HepG2 (cell line): Measurements from ENCODE around the gene EGFLAM. TPM values are rescaled to one million over a fixed set of nuclear protein-coding genes. Genes with fewer than 3 reads are reported as not detected.

Experiments
- ATAC-seq: fragments of 200-7000 bp; cut with Tn5 transposase; 3 replicates; pipeline ENCODE4 v1.9.1; 2020; ENCODE audit warnings: mild to moderate bottlenecking, moderate library complexity
- BruUV-seq: library from RNA; stranded (reverse); fragments of 400-500 nt; replicated peaks from 2 replicates; lab custom pipeline; 2021; lab: Mats Ljungman, UMichigan
- CTCF ChIA-PET: fragments of 300-600 bp; formaldehyde crosslinking; extraction: SDS; loops from one replicate; lab custom pipeline; 2021; ENCODE audit warnings: low total read pairs, inconsistent platforms, low intra/inter-chr PET ratio; lab: Yijun Ruan, JAX
- POLR2A ChIA-PET: fragments of 350-600 bp; sonication (Branson Sonifier 250); formaldehyde crosslinking; loops from one replicate; lab custom pipeline; 2020; ENCODE audit warnings: antibody characterized with exemption, inconsistent platforms; lab: Yijun Ruan, JAX
- DNase-seq: peaks from one replicate; pipeline ENCODE4 v3.0.0-alpha.2; 2015; ENCODE audit warnings: low spot score
- FAIRE-seq: peaks from 3 replicates; lab custom pipeline; 2011; peaks lifted over from hg19 to GRCh38; lab: Jason Lieb, UNC
- H2AFZ ChIP-seq: one replicate; pipeline ENCODE4 v1.6.1; 2011; ENCODE audit warnings: low read length, inconsistent platforms
- H3K27ac ChIP-seq: fragments of 300-600 bp; 3 replicates; pipeline ENCODE4 v1.8.0; 2011; ENCODE audit warnings: mixed run types, mild to moderate bottlenecking, mixed read lengths, low read length, inconsistent platforms; ENCODE audit not compliant: insufficient read depth; ENCODE audit errors: extremely low read length
- H3K27me3 ChIP-seq, 2 experiments: fragments of 200-600 bp in 1 of 2; 2 replicates in 1 of 2; 3 replicates in 1 of 2; pipeline versions ENCODE4 v1.6.0 to v1.8.0; 2011; ENCODE audit warnings: low read length in 2 of 2, mild to moderate bottlenecking in 2 of 2, moderate library complexity in 2 of 2, inconsistent platforms in 1 of 2; ENCODE audit not compliant: insufficient read depth in 2 of 2, control insufficient read depth in 1 of 2
- H3K36me3 ChIP-seq, 2 experiments: fragments of 200-600 bp in 1 of 2; replicated peaks in 1 of 2; 2 replicates in 1 of 2; 3 replicates in 1 of 2; pipeline versions ENCODE4 v1.5.1 to v1.8.0; 2011; ENCODE audit warnings: low read length in 2 of 2, inconsistent platforms in 1 of 2; ENCODE audit not compliant: insufficient read depth in 2 of 2, control insufficient read depth in 1 of 2
- H3K4me1 ChIP-seq: 2 replicates; pipeline ENCODE4 v1.5.1; 2012; ENCODE audit warnings: low read length, inconsistent platforms; ENCODE audit not compliant: insufficient read depth
- H3K4me2 ChIP-seq: 2 replicates; pipeline ENCODE4 v1.6.0; 2011; ENCODE audit warnings: low read depth, low read length, inconsistent platforms
- H3K4me3 ChIP-seq, 3 experiments: fragments of 200-600 bp in 1 of 3; sonication (generic), shearing (Covaris generic) in 1 of 3; replicated peaks in 1 of 3; 2 replicates each; pipeline ENCODE4 v1.5.1; 2011 to 2016; ENCODE audit warnings: low read length in 3 of 3, inconsistent platforms in 2 of 3, low read depth in 2 of 3, mild to moderate bottlenecking in 2 of 3, control low read depth in 1 of 3, mixed read lengths in 1 of 3; ENCODE audit not compliant: insufficient read depth in 1 of 3
- H3K79me2 ChIP-seq: one replicate; pipeline ENCODE4 v1.6.1; 2011; ENCODE audit warnings: low read length, inconsistent platforms; ENCODE audit not compliant: insufficient read depth
- H3K9ac ChIP-seq: 2 replicates; pipeline ENCODE4 v1.6.0; 2011; ENCODE audit warnings: mild to moderate bottlenecking, low read depth, low read length, inconsistent platforms; ENCODE audit not compliant: insufficient read depth
- H3K9me3 ChIP-seq: 2 replicates; pipeline ENCODE4 v1.5.1; 2012; ENCODE audit warnings: mild to moderate bottlenecking, low read length
- H4K20me1 ChIP-seq: 2 replicates; pipeline ENCODE4 v1.6.0; 2011; ENCODE audit warnings: inconsistent platforms, mild to moderate bottlenecking, low read length, moderate library complexity; ENCODE audit not compliant: insufficient read depth
- CEBPG ChIP-seq: IDR thresholded peaks from 2 replicates; pipeline ENCODE4 v1.6.1; 2016
- FOXO1 ChIP-seq: sonication (generic); formaldehyde crosslinking; IDR thresholded peaks from 2 replicates; pipeline ENCODE4 v1.4.0; 2020; ENCODE audit warnings: missing genetic modification reagents
- GLI4 ChIP-seq: sonication (generic); formaldehyde crosslinking; IDR thresholded peaks from 2 replicates; pipeline ENCODE4 v1.5.1; 2020; ENCODE audit warnings: missing genetic modification reagents, mild to moderate bottlenecking, moderate library complexity, borderline replicate concordance
- HHEX ChIP-seq: IDR thresholded peaks from 2 replicates; pipeline ENCODE4 v1.6.1; 2016; ENCODE audit warnings: control low read depth
- IRF2 ChIP-seq: IDR thresholded peaks from 2 replicates; pipeline ENCODE4 v1.6.1; 2018; ENCODE audit warnings: missing genetic modification reagents, missing compliant biosample characterization
- PHF5A ChIP-seq: IDR thresholded peaks from one replicate; pipeline ENCODE4 v1.6.1; 2018; ENCODE audit warnings: low read depth, missing genetic modification reagents; ENCODE audit not compliant: unreplicated experiment
- REPIN1 ChIP-seq: sonication (generic); formaldehyde crosslinking; IDR thresholded peaks from 2 replicates; pipeline ENCODE4 v1.8.0; 2022; ENCODE audit warnings: missing genetic modification reagents, low read depth, mild to moderate bottlenecking, borderline replicate concordance
- SETDB1 ChIP-seq: sonication (generic); formaldehyde crosslinking; IDR thresholded peaks from 2 replicates; pipeline ENCODE4 v1.5.1; 2020; ENCODE audit warnings: missing genetic modification reagents, mild to moderate bottlenecking, borderline replicate concordance
- THYN1 ChIP-seq: sonication (generic); formaldehyde crosslinking; IDR thresholded peaks from 2 replicates; pipeline ENCODE4 v1.8.1; 2023; ENCODE audit warnings: low read depth, mild to moderate bottlenecking, moderate library complexity, missing genetic modification reagents, borderline replicate concordance
- ZFP36L2 ChIP-seq: sonication (generic); formaldehyde crosslinking; IDR thresholded peaks from 2 replicates; pipeline ENCODE4 v1.4.0; 2020; ENCODE audit warnings: missing genetic modification reagents
- ZFP82 ChIP-seq: sonication (generic); formaldehyde crosslinking; IDR thresholded peaks from 2 replicates; pipeline ENCODE4 v1.5.1; 2020; ENCODE audit warnings: mild to moderate bottlenecking, missing genetic modification reagents, borderline replicate concordance
- ZNF18 ChIP-seq: sonication (generic); formaldehyde crosslinking; IDR thresholded peaks from 2 replicates; pipeline ENCODE4 v1.8.0; 2022; ENCODE audit warnings: mild to moderate bottlenecking, missing genetic modification reagents; ENCODE audit not compliant: insufficient replicate concordance
- ZNF577 ChIP-seq: sonication (generic); formaldehyde crosslinking; IDR thresholded peaks from 2 replicates; pipeline ENCODE4 v1.4.0; 2020; ENCODE audit warnings: mild to moderate bottlenecking, low read depth, missing genetic modification reagents, borderline replicate concordance
- ZNF614 ChIP-seq: IDR thresholded peaks from 2 replicates; pipeline ENCODE4 v1.6.1; 2018; ENCODE audit warnings: missing biosample characterization, missing genetic modification reagents, inconsistent platforms, borderline replicate concordance
- ZNF720 ChIP-seq: sonication (generic); formaldehyde crosslinking; IDR thresholded peaks from 2 replicates; pipeline ENCODE4 v1.4.0; 2020; ENCODE audit warnings: missing genetic modification reagents
- ZNF777 ChIP-seq: sonication (generic); formaldehyde crosslinking; IDR thresholded peaks from 2 replicates; pipeline ENCODE4 v1.4.0; 2020; ENCODE audit warnings: missing genetic modification reagents
- ZSCAN30 ChIP-seq: sonication (generic); formaldehyde crosslinking; IDR thresholded peaks from 2 replicates; pipeline ENCODE4 v1.5.0; 2020; ENCODE audit warnings: mild to moderate bottlenecking, missing genetic modification reagents
- WGBS: methylation state at CpG from one replicate; pipeline ENCODE4 v1.1.6; 2017; ENCODE audit warnings: low lambda C conversion rate; 5-methylcytosine and 5-hydroxymethylcytosine counted together
- in situ Hi-C: cut with HindIII; loops from 2 replicates; pipeline ENCODE4 v1.10.0; 2017; ENCODE audit warnings: low pct_unique_long_range_greater_than_20kb; ENCODE audit not compliant: extremely low pct_ligation_motif_present
- intact Hi-C: fragments of 100-400 bp; cut with micrococcal nuclease; formaldehyde crosslinking; loops from one replicate; pipeline ENCODE4 v1.10.0; 2022; ENCODE audit not compliant: unreplicated experiment
- polyA plus RNA-seq, 8 experiments: library from polyadenylated mRNA; depleted of rRNA in 3 of 8; stranded (reverse) in 7 of 8; unstranded in 1 of 8; fragments of >200 nt; fragmentation: Illumina TruSeq in 4 of 8; extraction: Trizol in 4 of 8; gene quantifications; 2 replicates each; pipeline versions ENCODE4 v1.2.1 to v1.2.3, GENCODE V29; 2011 to 2016; ENCODE audit warnings: low read depth in 4 of 8, missing spikeins in 1 of 8, mixed read lengths in 1 of 8; ENCODE audit not compliant: insufficient read depth in 1 of 8
- total RNA-seq, 5 experiments: library from RNA; depleted of rRNA; stranded (reverse); fragments of >200 nt; fragmentation: Illumina TruSeq; extraction: Trizol; gene quantifications; 2 replicates each; pipeline ENCODE4 v1.2.3, GENCODE V29; 2016; ENCODE audit warnings: low read depth in 1 of 5
- TF ChIP-seq, protein P1 (sequence below): sonication (generic); formaldehyde crosslinking; IDR thresholded peaks from 2 replicates; pipeline ENCODE4 v1.5.1; 2020; ENCODE audit warnings: missing genetic modification reagents, mild to moderate bottlenecking, borderline replicate concordance
- TF ChIP-seq, protein P2 (sequence below): sonication (generic); formaldehyde crosslinking; IDR thresholded peaks from 2 replicates; pipeline ENCODE4 v1.8.1; 2023; ENCODE audit warnings: mild to moderate bottlenecking, moderate library complexity, missing genetic modification reagents

EGFLAM gene
- total and polyA plus RNA-seq, 2 of the 13 experiments (the other 11 are each of a cell fraction or from before 2014, with no cell fraction given) = not detected

DNA sequence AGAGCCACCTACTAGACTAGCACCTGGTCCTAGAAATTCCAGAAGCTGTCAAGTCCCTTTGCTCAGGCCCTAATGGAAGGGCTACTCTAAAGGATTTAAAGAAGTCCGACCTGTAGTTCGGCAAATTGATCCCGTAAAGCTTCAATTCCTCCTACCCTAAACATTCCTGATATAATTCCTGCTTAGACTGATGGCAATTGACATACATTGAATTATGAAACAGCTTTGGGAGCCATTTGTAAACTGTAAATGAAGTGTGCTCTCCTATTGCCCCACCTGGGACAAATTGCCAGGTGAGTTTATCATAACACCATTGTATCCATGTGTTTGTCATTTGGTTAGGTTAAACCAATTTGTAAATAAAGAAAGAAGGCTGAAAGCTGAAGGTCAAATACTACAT, 104.4 kb downstream of the EGFLAM start (continued):
- TF ChIP-seq IRF2 (CRISPR knock-in tag) (no peak), ZNF777 (CRISPR knock-in tag) (no peak), THYN1 (CRISPR knock-in tag) (no peak), PHF5A (CRISPR knock-in tag) (no peak), HHEX (CRISPR knock-in tag) (no peak), ZFP82 (no peak), ZNF577 (no peak), ZNF614 (CRISPR knock-in tag) (no peak)

DNA sequence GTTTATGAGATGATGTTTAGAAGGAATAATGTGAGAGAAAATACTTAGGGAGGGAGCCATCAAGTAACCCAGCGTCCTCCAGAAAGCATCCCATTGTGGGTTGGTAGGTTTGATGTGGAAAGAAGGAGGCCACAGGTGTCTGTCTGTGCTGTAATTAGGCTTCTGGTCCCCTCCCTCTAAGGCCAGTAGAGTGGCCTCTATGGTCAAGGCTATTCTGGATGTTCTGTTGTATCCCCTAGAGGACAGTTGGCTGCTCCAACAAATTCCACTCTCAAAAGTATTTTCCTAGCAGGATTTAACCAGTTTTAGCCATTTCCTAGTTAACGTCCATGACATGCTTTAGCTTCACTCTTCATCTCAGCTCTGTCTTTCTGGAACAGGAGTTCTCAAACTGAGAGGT, 106.5 kb downstream of the EGFLAM start:
- no TSS peak for BruUV-seq
- in situ Hi-C loops (no loop called here), intact Hi-C loops (no loop called here)
- no peaks in the 10 kb centered on the region for H3K9me3 ChIP-seq
- H2AFZ ChIP-seq = no peak overlapping the region
- H3K27me3 ChIP-seq = no peaks in the 10 kb centered on the region
- 0% methylated on average over 2 of the region's 2 CpGs for WGBS
- no peak for ATAC-seq
- no peaks in the 10 kb centered on the region for H3K4me1 ChIP-seq
- no peak for FAIRE-seq
- H3K9ac ChIP-seq = no peak overlapping the region
- ChIA-PET CTCF (no interaction called here), POLR2A (no interaction called here)
- H3K4me2 ChIP-seq = no peak overlapping the region
- no peaks in the 10 kb centered on the region for H3K79me2 ChIP-seq
- H4K20me1 ChIP-seq = no peaks in the 10 kb centered on the region
- no peak overlapping the region for H3K27ac ChIP-seq
- no peak for DNase-seq
- TF ChIP-seq ZNF720 (CRISPR knock-in tag) = no peak
- no peak for TF ChIP-seq FOXO1
- TF ChIP-seq ZSCAN30 (CRISPR knock-in tag) = no peak
- TF ChIP-seq ZNF18 (CRISPR knock-in tag) = no peak
- TF ChIP-seq REPIN1 = no peak
- TF ChIP-seq SETDB1 (CRISPR knock-in tag) = no peak
- TF ChIP-seq ZFP36L2 (CRISPR knock-in tag) = no peak
- TF ChIP-seq GLI4 = no peak
- no peak for TF ChIP-seq CEBPG
- TF ChIP-seq, protein P1, sequence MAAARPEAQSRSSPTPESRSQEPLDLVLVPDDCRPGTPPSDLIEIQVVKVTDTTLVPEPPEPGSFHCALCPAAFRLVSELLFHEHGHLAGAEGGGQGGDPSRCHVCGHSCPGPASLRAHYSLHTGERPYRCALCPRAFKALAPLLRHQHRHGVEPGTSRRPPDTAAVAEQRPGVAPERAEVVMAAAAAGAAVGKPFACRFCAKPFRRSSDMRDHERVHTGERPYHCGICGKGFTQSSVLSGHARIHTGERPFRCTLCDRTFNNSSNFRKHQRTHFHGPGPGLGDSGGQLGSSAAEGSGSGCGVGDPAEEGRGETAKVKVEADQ (CRISPR knock-in tag) = no peak
- TF ChIP-seq, protein P2, sequence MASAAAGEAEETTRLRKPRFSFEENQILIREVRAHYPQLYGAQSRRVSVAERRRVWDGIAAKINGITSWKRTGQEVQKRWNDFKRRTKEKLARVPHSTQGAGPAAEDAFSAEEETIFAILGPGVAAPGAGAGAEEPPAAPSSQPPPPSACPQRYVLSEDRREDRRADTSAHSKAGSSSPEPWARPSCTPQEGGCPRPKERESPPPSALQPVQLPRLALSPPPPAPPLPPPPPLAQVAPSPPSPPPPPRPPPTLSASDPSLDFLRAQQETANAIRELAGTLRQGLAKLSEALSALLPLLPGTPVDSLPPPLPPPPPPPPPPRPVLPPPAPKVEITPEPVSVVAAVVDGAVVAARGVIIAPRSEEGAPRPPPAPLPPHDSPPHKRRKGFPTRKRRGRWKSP (CRISPR knock-in tag) = no peak
- H3K4me3 ChIP-seq = no peak overlapping the region
- H3K36me3 ChIP-seq = no peaks in the 10 kb centered on the region
